COR-L47 (cell line): Measurements from ENCODE around the gene ALOX12.

Experiments
- DNase-seq: peaks from one replicate; lab custom pipeline; 2025; lab: John Stamatoyannopoulos, UW

The ALOX12 gene

DNA sequence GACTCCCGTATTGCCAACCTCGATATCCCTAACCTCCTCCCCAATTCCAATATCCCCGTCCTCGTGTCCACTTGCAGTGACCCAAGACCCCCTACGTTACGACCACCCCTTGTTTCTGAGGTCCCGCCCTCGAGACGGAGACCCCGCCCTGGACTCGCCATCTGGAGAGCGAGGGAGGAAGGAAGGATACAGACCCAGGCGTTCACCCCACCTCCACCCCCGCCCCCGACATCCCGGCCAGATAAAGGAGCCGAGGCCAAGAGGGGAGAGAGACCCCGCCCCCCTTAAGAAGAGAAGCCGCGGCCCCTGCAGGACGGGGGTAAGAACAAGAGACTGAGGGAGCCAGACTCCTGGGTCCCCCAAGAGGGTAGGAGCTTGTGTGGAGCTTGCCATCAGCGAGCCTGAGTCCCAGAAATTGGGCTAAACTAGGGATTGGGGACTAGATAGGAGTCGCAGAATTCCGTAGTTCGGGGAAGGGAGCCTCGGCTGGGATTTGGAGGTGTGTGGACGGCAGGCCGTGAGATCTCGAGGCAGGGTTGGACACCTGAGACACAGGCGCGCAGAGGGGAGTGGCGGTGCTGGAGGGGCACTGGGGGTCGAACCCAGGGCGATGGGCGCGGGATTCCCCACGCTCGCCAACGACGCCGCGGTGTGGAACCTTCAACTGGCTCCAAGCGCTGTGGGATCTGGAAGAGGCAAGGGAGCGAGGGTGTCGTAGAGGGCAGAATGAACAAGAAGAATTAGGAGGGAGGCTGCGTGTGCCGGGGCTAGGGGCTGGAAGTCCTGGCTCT is 27.1 kb downstream of the ALOX12 start, which contains the start of gene BCL6B:
Gene BCL6B (plus strand): TSS at position 270 of the 791 bp plus-strand sequence. CDS start 622 bp downstream, outside the sequence.
- DNase-seq = no peak

DNA sequence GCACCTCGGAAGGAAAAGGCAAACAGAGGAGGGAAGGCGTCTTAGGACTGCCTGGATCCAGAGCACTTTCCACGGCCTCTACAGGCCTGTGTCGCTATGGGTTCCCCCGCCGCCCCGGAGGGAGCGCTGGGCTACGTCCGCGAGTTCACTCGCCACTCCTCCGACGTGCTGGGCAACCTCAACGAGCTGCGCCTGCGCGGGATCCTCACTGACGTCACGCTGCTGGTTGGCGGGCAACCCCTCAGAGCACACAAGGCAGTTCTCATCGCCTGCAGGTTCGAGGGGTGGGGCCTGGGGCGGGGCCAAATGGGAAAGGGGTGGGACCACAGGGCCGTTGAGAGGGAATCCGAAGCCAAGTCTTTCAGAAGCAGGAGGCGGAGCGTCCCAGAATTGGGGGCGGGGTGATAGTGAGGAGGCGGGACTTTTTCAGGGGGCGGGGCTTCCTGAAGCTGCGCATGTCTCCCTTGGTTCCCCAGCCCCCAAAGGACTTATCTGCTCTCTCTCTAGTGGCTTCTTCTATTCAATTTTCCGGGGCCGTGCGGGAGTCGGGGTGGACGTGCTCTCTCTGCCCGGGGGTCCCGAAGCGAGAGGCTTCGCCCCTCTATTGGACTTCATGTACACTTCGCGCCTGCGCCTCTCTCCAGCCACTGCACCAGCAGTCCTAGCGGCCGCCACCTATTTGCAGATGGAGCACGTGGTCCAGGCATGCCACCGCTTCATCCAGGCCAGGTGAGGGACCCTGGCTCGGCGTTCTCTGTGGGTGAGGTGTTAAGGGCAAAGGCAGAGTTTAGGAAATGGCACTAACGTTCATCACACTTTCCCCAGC is 27.9 kb downstream of the ALOX12 start:
- DNase-seq = no peak

DNA sequence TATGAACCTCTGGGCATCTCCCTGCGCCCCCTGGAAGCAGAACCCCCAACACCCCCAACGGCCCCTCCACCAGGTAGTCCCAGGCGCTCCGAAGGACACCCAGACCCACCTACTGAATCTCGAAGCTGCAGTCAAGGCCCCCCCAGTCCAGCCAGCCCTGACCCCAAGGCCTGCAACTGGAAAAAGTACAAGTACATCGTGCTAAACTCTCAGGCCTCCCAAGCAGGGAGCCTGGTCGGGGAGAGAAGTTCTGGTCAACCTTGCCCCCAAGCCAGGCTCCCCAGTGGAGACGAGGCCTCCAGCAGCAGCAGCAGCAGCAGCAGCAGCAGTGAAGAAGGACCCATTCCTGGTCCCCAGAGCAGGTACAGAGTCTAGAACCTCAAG is 28.5 kb downstream of the ALOX12 start:
- no peak for DNase-seq

DNA sequence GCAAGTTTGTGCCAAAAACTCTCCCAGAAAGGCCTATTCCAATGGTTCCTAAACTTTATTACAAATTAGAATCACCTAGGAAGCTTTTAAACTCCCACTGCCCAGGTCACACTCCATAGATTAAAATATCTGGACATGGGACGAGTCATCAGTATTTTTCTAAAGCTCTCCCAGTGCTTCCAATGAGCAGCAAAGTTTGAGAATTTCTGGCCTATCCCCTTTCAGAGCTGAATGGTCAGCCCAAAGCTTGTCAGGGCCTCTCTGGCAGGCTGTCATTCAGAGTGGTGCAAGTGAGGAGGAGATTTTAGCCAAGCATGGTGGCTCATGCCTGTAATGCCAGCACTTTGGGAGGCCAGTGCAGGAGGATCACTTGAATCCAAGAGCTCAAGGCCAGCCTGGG is 29.4 kb downstream of the ALOX12 start:
- no peak for DNase-seq

DNA sequence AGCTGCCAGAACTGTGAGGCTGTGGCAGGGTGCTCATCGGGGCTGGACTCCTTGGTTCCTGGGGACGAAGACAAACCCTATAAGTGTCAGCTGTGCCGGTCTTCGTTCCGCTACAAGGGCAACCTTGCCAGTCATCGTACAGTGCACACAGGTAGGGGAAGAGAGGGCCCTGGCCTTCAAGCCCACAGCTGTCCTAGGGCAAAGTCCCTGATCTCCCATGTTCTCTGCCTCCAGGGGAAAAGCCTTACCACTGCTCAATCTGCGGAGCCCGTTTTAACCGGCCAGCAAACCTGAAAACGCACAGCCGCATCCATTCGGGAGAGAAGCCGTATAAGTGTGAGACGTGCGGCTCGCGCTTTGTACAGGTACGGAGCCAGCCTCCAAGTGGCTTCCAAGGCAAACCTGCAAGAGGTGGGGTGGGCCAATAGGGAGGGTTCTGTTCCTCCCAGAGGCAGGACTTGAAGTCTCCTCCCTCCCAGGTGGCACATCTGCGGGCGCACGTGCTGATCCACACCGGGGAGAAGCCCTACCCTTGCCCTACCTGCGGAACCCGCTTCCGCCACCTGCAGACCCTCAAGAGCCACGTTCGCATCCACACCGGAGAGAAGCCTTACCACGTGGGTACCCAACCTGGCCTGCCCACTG is 30.7 kb downstream of the ALOX12 start:
- no peak for DNase-seq

DNA sequence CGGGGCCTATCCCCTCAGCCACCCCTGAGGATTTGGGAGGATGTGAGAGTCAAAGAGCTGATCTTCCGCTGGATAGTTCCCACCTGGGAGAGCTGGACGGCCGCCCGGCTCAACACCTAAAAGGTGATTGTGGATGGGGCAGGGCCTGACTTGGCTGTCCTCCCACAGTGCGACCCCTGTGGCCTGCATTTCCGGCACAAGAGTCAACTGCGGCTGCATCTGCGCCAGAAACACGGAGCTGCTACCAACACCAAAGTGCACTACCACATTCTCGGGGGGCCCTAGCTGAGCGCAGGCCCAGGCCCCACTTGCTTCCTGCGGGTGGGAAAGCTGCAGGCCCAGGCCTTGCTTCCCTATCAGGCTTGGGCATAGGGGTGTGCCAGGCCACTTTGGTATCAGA is 31.5 kb downstream of the ALOX12 start:
- no peak for DNase-seq

DNA sequence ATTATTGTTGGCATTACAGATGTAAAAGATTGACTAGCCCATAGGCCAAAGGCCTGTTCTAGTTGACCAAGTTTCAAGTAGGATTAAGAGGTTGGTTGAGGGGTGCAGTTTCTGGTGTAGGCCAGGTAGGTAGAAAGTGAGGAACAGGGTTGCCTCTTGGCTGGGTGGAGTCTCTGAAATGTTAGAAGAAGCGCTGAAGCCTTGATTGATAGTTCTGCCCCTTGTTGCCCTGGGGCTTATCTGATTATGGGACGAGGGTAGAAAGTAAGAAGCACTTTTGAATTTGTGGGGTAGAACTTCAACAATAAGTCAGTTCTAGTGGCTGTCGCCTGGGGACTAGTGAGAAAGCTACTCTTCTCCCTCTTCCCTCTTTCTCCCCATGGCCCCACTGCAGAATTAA is 33.2 kb downstream of the ALOX12 start:
- DNase-seq = no peak

DNA sequence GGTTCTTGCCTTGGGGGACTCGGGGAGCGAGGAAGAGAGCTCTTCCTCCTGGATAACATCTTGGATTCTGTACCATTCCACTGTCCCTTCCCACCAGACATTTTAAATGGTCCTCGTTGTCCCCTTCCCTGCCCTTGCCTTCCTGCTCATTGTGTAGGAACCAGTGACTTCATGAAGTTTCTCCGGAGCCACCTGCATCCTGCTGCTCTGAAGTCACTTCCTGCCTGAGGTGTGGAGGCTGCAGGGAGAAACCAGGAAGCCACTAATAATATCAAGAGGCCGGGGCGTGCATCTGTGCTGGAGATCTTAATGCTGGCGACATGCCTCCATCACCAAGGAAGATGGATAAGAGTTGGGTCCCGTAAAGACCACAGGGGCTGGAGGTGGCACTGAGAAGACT is 33.8 kb downstream of the ALOX12 start:
- no peak for DNase-seq

DNA sequence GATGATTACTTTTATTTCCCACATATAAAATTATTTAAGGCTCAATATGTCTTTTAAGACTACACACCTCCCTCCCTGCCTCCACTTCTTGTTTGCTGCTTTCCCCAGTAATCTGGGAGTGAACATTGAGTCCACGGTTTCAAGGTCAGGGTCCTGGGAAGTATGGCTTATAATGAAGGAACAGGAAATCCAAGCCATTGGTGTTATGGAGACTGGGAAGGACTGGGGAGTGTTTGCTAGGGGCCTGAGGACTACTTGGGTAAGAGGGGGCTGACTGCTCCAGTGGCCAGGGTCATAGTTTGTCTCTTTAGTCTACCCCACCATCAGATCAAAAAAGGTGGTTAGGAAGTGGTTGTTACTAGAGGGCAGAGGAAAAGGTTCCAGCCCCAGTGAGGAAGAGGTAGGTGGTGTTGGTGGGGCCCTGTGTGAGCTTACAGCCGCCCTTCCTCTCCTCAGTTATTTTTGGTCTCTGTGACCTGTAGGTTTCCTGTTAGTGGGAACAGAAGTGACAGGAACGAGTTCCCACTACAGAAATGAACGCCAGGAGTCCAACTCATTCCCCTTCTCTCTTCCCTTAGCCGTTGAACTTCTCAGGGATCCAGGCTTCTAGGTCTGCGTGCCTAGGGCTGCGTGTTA is 39.2 kb downstream of the ALOX12 start:
- no peak for DNase-seq

DNA sequence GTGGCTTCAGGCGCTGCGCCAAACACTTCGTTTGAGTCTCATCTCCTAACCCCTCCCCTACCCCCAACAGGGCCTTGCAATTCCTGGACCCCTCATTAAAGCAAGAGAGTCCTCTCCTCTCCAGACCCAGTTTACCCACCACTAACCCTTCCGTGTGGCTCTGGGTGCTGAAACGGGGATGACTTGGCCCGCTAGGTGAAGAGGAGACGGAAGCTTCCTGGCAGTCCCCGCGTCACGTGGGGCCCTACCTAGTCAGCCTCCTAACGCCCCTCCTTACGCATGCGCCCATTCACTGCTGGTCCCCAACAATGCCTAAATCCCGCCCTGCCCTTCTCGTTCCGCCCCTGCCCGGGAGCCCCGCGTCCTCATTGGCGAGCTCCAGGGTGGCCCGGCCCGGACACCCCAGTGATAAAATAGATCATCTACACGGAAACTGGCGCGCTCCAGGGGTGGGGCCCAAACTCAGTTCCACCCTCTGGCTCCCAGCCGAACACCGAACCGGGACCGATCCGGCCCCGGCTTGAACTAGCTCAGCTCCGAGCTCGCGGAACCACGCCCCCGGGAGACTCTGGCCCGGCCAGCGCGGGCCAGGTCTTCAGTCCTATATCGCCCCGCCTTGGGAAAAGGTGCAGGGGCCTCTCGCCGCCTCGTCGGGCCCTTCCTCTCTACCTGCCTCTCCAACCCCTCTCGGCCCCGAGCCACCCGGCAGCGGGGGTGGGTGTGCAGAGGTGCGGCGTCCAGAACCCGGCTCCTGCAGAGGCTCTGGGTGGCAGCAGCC is 39.9 kb downstream of the ALOX12 start, which contains the start of gene SLC16A13:
Gene SLC16A13 (plus strand): TSS at position 425 of the 778 bp plus-strand sequence. CDS start 368 bp downstream, outside the sequence.
- DNase-seq = peak; percentile 82

DNA sequence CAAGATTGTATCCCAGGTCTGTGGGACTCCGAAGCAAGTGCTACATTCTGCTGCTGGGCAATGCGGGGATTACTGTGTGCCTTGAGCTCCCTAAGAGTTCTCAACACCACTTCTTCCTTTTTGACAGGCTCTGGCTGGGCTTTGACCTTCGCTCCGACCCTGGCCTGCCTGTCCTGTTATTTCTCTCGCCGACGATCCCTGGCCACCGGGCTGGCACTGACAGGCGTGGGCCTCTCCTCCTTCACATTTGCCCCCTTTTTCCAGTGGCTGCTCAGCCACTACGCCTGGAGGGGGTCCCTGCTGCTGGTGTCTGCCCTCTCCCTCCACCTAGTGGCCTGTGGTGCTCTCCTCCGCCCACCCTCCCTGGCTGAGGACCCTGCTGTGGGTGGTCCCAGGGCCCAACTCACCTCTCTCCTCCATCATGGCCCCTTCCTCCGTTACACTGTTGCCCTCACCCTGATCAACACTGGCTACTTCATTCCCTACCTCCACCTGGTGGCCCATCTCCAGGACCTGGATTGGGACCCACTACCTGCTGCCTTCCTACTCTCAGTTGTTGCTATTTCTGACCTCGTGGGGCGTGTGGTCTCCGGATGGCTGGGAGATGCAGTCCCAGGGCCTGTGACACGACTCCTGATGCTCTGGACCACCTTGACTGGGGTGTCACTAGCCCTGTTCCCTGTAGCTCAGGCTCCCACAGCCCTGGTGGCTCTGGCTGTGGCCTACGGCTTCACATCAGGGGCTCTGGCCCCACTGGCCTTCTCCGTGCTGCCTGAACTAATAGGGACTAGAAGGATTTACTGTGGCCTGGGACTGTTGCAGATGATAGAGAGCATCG is 42.4 kb downstream of the ALOX12 start:
- no peak for DNase-seq

DNA sequence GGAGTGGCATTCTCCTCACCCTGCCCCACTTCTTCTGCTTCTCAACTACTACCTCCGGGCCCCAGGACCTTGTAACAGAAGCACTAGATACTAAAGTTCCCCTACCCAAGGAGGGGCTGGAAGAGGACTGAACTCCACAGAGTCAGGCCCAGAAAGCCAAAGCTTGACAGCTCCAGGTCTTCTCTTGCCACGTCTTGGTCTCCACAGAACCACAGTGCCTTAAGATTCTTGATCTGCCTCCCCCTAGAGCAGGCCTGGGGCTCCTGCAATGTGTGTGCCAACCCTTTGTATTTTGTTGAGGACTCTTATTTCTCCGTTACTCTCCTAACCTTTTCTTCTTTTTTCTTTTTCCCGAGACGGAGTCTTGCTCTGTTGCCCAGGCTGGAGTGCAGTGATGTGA is 44.0 kb downstream of the ALOX12 start:
- no peak for DNase-seq

DNA sequence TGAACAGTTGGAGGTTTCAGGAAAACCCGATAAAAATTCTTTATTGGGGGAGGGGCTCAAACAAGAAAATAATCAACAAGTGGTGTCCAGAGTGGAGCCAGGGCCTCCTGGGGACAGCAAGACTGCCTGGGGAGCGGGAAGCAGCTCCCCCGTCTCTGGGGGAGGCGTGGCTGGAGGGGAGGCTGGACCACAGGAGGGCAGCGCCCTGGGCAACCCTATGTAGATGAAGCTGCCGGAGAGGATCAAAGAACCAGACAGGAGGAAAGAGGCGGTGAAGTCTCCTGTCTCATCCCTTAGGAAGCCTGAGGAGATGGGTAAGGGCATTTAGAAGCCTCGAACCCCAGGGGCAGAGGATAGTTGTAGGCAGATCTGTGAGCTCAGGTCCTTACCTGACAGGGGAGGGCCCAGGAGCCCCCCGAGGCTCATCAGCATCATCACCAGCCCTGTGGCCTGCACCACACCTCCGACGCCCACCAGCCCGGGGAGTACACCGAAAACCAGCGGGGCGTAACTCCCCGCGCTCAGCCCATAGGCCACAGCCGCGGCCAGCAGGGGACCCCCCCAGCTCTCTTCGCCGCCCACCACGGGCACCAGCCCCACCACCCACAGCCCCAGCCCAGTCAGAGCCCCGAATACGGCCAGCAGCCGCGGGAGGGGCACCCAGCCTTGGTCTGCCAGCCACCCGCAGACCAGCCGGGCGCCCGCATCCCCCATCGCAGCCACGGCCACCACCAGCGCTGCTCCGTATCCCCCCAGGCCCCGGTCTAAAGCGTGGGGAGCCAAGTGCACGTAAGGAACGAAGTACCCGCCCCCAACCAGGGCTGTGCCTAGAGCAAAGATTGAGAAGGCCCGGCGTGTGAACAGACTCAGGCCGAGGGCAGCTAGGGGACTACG is 46.0 kb downstream of the ALOX12 start:
- DNase-seq = no peak

DNA sequence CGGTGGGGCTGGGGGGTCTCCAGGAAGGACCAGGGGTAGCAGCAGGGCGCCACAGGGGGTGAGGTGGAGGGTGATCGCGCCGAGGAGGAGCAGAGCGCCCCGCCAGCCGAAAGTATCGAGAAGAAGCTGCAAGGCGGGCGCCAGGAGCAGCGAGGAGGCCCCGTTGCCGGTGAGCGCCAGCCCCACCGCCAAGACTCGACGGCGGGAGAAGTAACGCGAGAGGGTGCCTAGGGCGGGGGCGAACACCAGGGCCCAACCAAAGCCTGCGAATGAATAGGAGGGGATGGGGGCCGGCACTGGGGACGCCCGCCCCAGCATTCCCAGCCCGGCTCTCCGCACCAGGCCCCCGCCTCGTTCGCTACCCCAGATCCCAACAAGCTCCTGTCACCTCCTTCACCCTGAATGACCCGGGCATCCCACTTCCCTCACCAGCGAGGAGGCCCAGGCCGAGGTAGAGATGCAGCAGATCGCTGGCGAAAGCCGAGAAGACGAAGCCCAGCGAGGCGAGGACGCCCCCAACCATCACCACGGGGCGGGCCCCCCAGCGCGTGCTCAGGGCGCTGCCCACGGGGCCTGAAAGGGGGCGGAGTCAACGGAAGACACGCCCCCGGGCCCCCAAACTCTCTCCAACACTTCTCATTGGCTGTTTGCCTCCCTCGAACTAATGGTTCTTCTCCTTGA is 46.8 kb downstream of the ALOX12 start:
- no peak for DNase-seq

DNA sequence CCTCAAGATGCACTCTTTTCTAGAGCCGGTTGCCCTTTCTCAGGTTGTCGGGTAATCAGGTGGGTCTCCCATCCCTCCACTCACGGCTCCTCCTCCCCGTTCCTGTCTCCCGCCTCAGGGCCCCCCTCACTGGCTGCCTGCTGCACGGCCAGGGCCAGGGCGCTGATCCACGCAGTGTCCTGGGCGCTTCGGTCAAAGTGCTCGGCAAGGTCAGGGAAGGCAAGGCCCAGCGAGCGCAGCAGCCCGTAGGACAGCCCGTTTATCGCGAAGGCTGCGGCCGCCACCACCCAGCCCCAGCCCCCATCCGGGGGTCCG is 47.3 kb downstream of the ALOX12 start:
- DNase-seq = no peak

DNA sequence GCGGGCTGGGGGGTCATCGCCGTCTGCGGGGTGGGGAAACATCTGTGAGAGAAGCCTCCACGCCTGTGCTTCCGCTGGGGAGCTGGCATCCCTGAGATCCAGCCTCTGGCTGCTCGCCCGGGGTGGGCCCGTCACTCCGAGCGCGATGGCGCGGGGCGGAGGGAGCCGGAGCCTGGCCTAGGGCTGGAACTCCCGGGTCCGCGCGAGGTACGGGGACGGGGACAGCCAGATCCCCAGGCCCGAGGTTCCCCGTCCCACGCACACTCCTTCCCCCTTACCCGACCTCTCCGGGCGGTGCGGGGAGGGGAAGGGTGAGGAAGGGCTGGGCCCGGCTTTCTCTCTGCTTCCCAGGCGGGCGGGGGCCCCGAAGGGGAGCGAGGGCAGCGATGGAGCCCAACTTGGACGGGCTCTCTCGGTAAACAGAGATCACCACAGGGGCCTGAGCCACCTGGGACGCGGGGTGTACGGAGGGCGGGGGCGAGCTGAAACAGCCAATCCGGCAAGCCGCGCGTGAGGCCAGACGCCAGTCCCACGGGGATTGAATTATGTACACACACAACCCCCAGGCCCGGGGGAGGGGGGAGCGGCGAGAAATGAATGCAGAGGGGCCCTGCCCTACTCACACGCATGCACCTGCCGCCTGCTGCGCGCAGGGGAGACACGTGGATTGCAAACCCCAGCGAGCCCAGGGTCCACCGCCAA is 47.8 kb downstream of the ALOX12 start, which contains the start of gene SLC16A11:
Gene SLC16A11 (minus strand): TSS at position 596 of the 702 bp plus-strand sequence. CDS start 579 bp downstream, at position 17.
- peak; percentile 74 for DNase-seq

DNA sequence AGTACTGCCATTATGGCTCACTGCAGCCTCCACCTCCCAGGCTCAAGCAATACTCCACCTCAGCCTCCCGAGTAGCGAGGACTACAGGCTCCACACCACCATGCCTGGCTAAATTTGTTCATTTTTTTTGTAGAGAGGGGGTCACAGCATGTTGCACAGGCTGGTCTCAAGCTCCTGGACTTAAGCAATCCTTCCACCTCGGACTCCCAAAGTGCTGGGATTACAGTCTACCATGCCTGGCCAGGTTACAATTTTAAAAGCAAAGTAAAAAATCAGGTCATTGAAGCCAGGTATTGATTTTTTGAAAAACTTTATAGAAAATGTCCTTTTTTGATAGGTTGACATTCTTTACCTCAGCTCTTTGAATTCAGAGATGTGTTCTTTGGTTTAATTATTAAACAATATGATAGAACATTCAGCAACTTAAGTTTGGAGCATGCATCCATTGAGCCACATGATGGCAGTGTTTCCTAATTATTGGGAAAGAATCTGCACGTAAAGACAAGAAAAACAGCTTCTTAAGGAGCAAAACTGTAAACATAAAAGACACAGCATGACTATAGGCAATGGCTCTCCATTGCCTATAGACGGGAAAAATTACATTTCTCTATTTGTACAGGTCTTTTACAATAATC is 49.8 kb downstream of the ALOX12 start:
- no peak for DNase-seq
